NK-92 treated with Interleukin-12 subunit alpha and Interleukin-12 subunit beta, amount 100 ng/mL, for 24 hours (cell line): Measurements from ENCODE around the gene CTIF.

Experiments
- DNase-seq: peaks from one replicate; lab custom pipeline; 2025; lab: John Stamatoyannopoulos, UW

Gene CTIF

GRCh38 chr18:48602759-48603390, 64.0 kb downstream of the CTIF start:
- no peak for DNase-seq

GRCh38 chr18:48605408-48605845, 66.6 kb downstream of the CTIF start:
- no peak for DNase-seq

GRCh38 chr18:48607056-48607984, 68.5 kb downstream of the CTIF start:
- DNase-seq = no peak

GRCh38 chr18:48608581-48608980, 69.8 kb downstream of the CTIF start:
- DNase-seq = no peak

- no peak for DNase-seq
Measured at GRCh38 chr18:48609114-48609513, 70.3 kb downstream of the CTIF start.

- DNase-seq = no peak
Measured at GRCh38 chr18:48609820-48610815, 71.3 kb downstream of the CTIF start.

- no peak for DNase-seq
Measured at GRCh38 chr18:48611203-48611602, 72.4 kb downstream of the CTIF start.

- DNase-seq = no peak
Measured at GRCh38 chr18:48611785-48612480, 73.1 kb downstream of the CTIF start.

- DNase-seq = no peak
Measured at GRCh38 chr18:48612511-48612910, 73.7 kb downstream of the CTIF start.

GRCh38 chr18:48612917-48613316, 74.1 kb downstream of the CTIF start:
- DNase-seq = no peak

GRCh38 chr18:48613589-48614404, 75.0 kb downstream of the CTIF start:
- DNase-seq = no peak

- no peak for DNase-seq
Measured at GRCh38 chr18:48615566-48616401, 77.0 kb downstream of the CTIF start.

GRCh38 chr18:48616484-48617255, 77.8 kb downstream of the CTIF start:
- DNase-seq = no peak

GRCh38 chr18:48617844-48618497, 79.1 kb downstream of the CTIF start:
- no peak for DNase-seq

GRCh38 chr18:48619016-48619415, 80.2 kb downstream of the CTIF start:
- no peak for DNase-seq

- DNase-seq = no peak
Measured at GRCh38 chr18:48619501-48619900, 80.7 kb downstream of the CTIF start.

GRCh38 chr18:48620071-48620470, 81.2 kb downstream of the CTIF start:
- no peak for DNase-seq

GRCh38 chr18:48621240-48621639, 82.4 kb downstream of the CTIF start:
- no peak for DNase-seq
